IMR-90 (cell line): ENCODE results near the gene RIC3. TPM values are rescaled to one million over a fixed set of nuclear protein-coding genes. Genes with fewer than 3 reads are reported as not detected.

Experiments
- ATAC-seq: fragments of 200-7000 bp; cut with Tn5 transposase; 2 replicates; pipeline ENCODE4 v1.9.1; 2020; ENCODE audit warnings: low read depth, mild to moderate bottlenecking, moderate library complexity
- BruUV-seq: library from RNA; stranded (reverse); fragments of 400-500 nt; replicated peaks from 2 replicates; lab custom pipeline; 2021; lab: Mats Ljungman, UMichigan
- CTCF ChIA-PET: fragments of 300-600 bp; formaldehyde crosslinking; extraction: SDS; loops from one replicate; lab custom pipeline; 2021; ENCODE audit warnings: antibody characterized with exemption; lab: Yijun Ruan, JAX
- POLR2A ChIA-PET: fragments of 300-600 bp; sonication (Branson Sonifier 250); formaldehyde crosslinking; loops from one replicate; lab custom pipeline; 2022; ENCODE audit warnings: antibody characterized with exemption; ENCODE audit not compliant: unreplicated experiment; lab: Charles Lee
- DNase-seq: peaks from one replicate; pipeline ENCODE4 v3.0.0; 2013
- H2AFZ ChIP-seq: replicated peaks from 2 replicates; pipeline ENCODE3; 2013; ENCODE audit warnings: low read length, mild to moderate bottlenecking; ENCODE audit not compliant: poor library complexity
- H2AK5ac ChIP-seq: 2 replicates; pipeline ENCODE4 v1.6.1; 2013; ENCODE audit warnings: low read depth, low read length, inconsistent platforms
- H2AK9ac ChIP-seq: replicated peaks from 2 replicates; pipeline ENCODE3; 2013; ENCODE audit warnings: mild to moderate bottlenecking, low read depth, low read length, moderate library complexity; ENCODE audit not compliant: poor library complexity
- H2BK120ac ChIP-seq: 2 replicates; pipeline ENCODE4 v1.6.1; 2013; ENCODE audit warnings: low read depth, low read length, inconsistent platforms
- H2BK15ac ChIP-seq: 3 replicates; pipeline ENCODE4 v1.6.1; 2013; ENCODE audit warnings: low read depth, low read length, inconsistent platforms
- H2BK20ac ChIP-seq: 2 replicates; pipeline ENCODE4 v1.6.1; 2013; ENCODE audit warnings: low read depth, mild to moderate bottlenecking, inconsistent platforms, low read length, moderate library complexity
- H2BK5ac ChIP-seq: 2 replicates; pipeline ENCODE4 v1.6.1; 2013; ENCODE audit warnings: mild to moderate bottlenecking, low read depth, low read length, inconsistent platforms; ENCODE audit not compliant: poor library complexity, severe bottlenecking
- H3K14ac ChIP-seq: replicated peaks from 2 replicates; pipeline ENCODE4 v1.6.1; 2013; ENCODE audit warnings: low read depth, low read length, inconsistent platforms
- H3K18ac ChIP-seq: 2 replicates; pipeline ENCODE4 v1.6.1; 2013; ENCODE audit warnings: low read depth, low read length, control low read depth
- H3K23ac ChIP-seq: 2 replicates; pipeline ENCODE4 v1.6.1; 2013; ENCODE audit warnings: low read depth, low read length, inconsistent platforms
- H3K27ac ChIP-seq: 2 replicates; pipeline ENCODE4 v1.5.1; 2013; ENCODE audit warnings: mild to moderate bottlenecking, control low read depth, low read length; ENCODE audit not compliant: insufficient read depth
- H3K27me3 ChIP-seq: 2 replicates; pipeline ENCODE4 v1.6.1; 2013; ENCODE audit warnings: low read length; ENCODE audit not compliant: control insufficient read depth, insufficient read depth
- H3K36me3 ChIP-seq: 2 replicates; pipeline ENCODE4 v1.6.1; 2013; ENCODE audit warnings: low read length, mixed read lengths; ENCODE audit not compliant: control insufficient read depth, insufficient read depth
- H3K4ac ChIP-seq: 2 replicates; pipeline ENCODE4 v1.6.1; 2013; ENCODE audit warnings: low read depth, low read length, inconsistent platforms
- H3K4me1 ChIP-seq: 2 replicates; pipeline ENCODE4 v1.6.1; 2013; ENCODE audit warnings: low read length, mixed read lengths; ENCODE audit not compliant: control insufficient read depth, insufficient read depth
- H3K4me2 ChIP-seq: 2 replicates; pipeline ENCODE4 v1.6.1; 2013; ENCODE audit warnings: low read depth, mild to moderate bottlenecking, control low read depth, low read length, moderate library complexity
- H3K4me3 ChIP-seq: 2 replicates; pipeline ENCODE4 v1.5.1; 2013; ENCODE audit warnings: low read depth, mild to moderate bottlenecking, control low read depth, low read length, moderate library complexity; ENCODE audit not compliant: insufficient read depth
- H3K56ac ChIP-seq: 2 replicates; pipeline ENCODE4 v1.6.1; 2013; ENCODE audit warnings: low read length, inconsistent platforms; ENCODE audit not compliant: insufficient read depth; ENCODE audit errors: extremely low read depth
- H3K79me1 ChIP-seq, 2 experiments: 2 replicates each; pipeline ENCODE4 v1.6.1; 2013; ENCODE audit warnings: low read length in 2 of 2, inconsistent platforms in 1 of 2, low read depth in 1 of 2
- H3K9ac ChIP-seq: 2 replicates; pipeline ENCODE4 v1.6.1; 2013; ENCODE audit warnings: low read depth, low read length, control low read depth
- H3K9me1 ChIP-seq: 2 replicates; pipeline ENCODE4 v1.6.1; 2013; ENCODE audit warnings: low read length, inconsistent platforms; ENCODE audit not compliant: insufficient read depth
- H3K9me3 ChIP-seq: 2 replicates; pipeline ENCODE4 v1.6.1; 2013; ENCODE audit warnings: low read length; ENCODE audit not compliant: control insufficient read depth, insufficient read depth
- H4K20me1 ChIP-seq: 2 replicates; pipeline ENCODE4 v1.6.1; 2013; ENCODE audit warnings: low read length, inconsistent platforms; ENCODE audit not compliant: insufficient read depth
- H4K5ac ChIP-seq: 2 replicates; pipeline ENCODE4 v1.6.1; 2013; ENCODE audit warnings: mild to moderate bottlenecking, low read depth, low read length, control low read depth
- H4K8ac ChIP-seq, 2 experiments: 2 replicates each; pipeline ENCODE4 v1.6.1; 2013; ENCODE audit warnings: low read depth in 2 of 2, low read length in 2 of 2, control low read depth in 1 of 2, inconsistent platforms in 1 of 2
- H4K91ac ChIP-seq: 2 replicates; pipeline ENCODE4 v1.6.1; 2013; ENCODE audit warnings: low read depth, low read length, inconsistent platforms; ENCODE audit not compliant: insufficient read depth
- CEBPB ChIP-seq: IDR thresholded peaks from 2 replicates; pipeline ENCODE4 v1.6.1; 2012; ENCODE audit warnings: low read depth, low read length, improper control_type of control experiment
- CTCF ChIP-seq: conservative IDR thresholded peaks from 2 replicates; pipeline ENCODE4 v1.5.1; 2012; ENCODE audit warnings: mild to moderate bottlenecking, low read depth, low read length, improper control_type of control experiment
- ELK1 ChIP-seq: fragments of 150-350 bp; IDR thresholded peaks from 2 replicates; pipeline ENCODE4 v1.6.1; 2016; ENCODE audit warnings: low read depth, mild to moderate bottlenecking, low read length, moderate library complexity, borderline replicate concordance
- FOS ChIP-seq: fragments of 150-350 bp; IDR thresholded peaks from 2 replicates; pipeline ENCODE4 v1.6.1; 2016; ENCODE audit warnings: low read depth, low read length
- MAZ ChIP-seq: IDR thresholded peaks from 2 replicates; pipeline ENCODE4 v1.6.1; 2012; ENCODE audit warnings: low read depth, mild to moderate bottlenecking, low read length, improper control_type of control experiment, moderate library complexity, borderline replicate concordance
- MXI1 ChIP-seq: IDR thresholded peaks from 2 replicates; pipeline ENCODE4 v1.6.1; 2012; ENCODE audit warnings: low read depth, mild to moderate bottlenecking, low read length, moderate library complexity, borderline replicate concordance
- NFE2L2 ChIP-seq: fragments of 150-350 bp; IDR thresholded peaks from 2 replicates; pipeline ENCODE4 v1.6.1; 2016; ENCODE audit warnings: low read depth, mild to moderate bottlenecking, low read length
- RAD21 ChIP-seq: IDR thresholded peaks from 2 replicates; pipeline ENCODE4 v1.6.1; 2012; ENCODE audit warnings: low read length, improper control_type of control experiment
- RCOR1 ChIP-seq: IDR thresholded peaks from 2 replicates; pipeline ENCODE4 v1.6.1; 2012; ENCODE audit warnings: mild to moderate bottlenecking, low read length, improper control_type of control experiment; ENCODE audit not compliant: insufficient replicate concordance
- RFX5 ChIP-seq: IDR thresholded peaks from 2 replicates; pipeline ENCODE4 v1.8.0; 2012; ENCODE audit warnings: low read depth, mild to moderate bottlenecking, low read length, moderate library complexity
- SMC3 ChIP-seq: fragments of 150-350 bp; IDR thresholded peaks from 2 replicates; pipeline ENCODE4 v1.6.1; 2016; ENCODE audit warnings: low read depth, mild to moderate bottlenecking, antibody characterized with exemption, low read length, moderate library complexity
- USF2 ChIP-seq: fragments of 150-350 bp; IDR thresholded peaks from 2 replicates; pipeline ENCODE4 v1.6.1; 2017; ENCODE audit warnings: mild to moderate bottlenecking, antibody characterized with exemption, low read length, low read depth
- WGBS, 2 experiments: methylation state at CpG; one replicate each; pipeline versions ENCODE4 v1.1.5 to v1.1.7; 2013; ENCODE audit warnings: missing lambda C conversion rate in 2 of 2; ENCODE audit not compliant: insufficient read length in 1 of 2; ENCODE audit errors: extremely low coverage in 2 of 2; 5-methylcytosine and 5-hydroxymethylcytosine counted together
- dilution Hi-C: fragments of 300-500 bp; cut with HindIII; formaldehyde crosslinking; loops from one replicate; pipeline ENCODE4 v1.14.3; 2018; ENCODE audit warnings: low sequenced_read_pairs; ENCODE audit not compliant: unreplicated experiment
- in situ Hi-C: fragments of 300-500 bp; cut with MboI; formaldehyde crosslinking; loops from 3 replicates; pipeline ENCODE4 v1.14.3; 2019; ENCODE audit warnings: low sequenced_read_pairs, inconsistent platforms, mixed read lengths
- intact Hi-C: fragments of 100-400 bp; cut with micrococcal nuclease; formaldehyde crosslinking; loops from 2 replicates; pipeline ENCODE4 v1.10.0; 2022
- polyA plus RNA-seq, 3 experiments: library from polyadenylated mRNA; depleted of rRNA; stranded (reverse); fragments of >200 nt; gene quantifications; 2 replicates each; pipeline ENCODE4 v1.2.3, GENCODE V29; 2012; ENCODE audit warnings: low replicate concordance in 1 of 3
- total RNA-seq: library from RNA; depleted of rRNA; stranded (reverse); fragments of >200 nt; gene quantifications from 2 replicates; pipeline ENCODE4 v1.2.3, GENCODE V29; 2012

The RIC3 gene
- total and polyA plus RNA-seq, 2 of the 4 experiments (the other 2 are of a cell fraction): not detected

- Histone ChIP-seq H3K4me2 (no peak overlapping the region), H3K27me3 (peaks cover 13% of the 10 kb centered on the region), H2BK5ac (no peak overlapping the region), H2BK15ac (no peak overlapping the region), H3K18ac (no peak overlapping the region), H3K56ac (no peak overlapping the region), H3K9ac (no peak overlapping the region), H3K4me3 (no peak overlapping the region), H3K79me1 (no peaks in the 10 kb centered on the region), H2BK120ac (no peak overlapping the region), H3K23ac (no peak overlapping the region), H3K9me3 (no peaks in the 10 kb centered on the region), H4K5ac (no peak overlapping the region), H2AK5ac (no peak overlapping the region), H3K36me3 (no peaks in the 10 kb centered on the region), H4K91ac (no peak overlapping the region), H3K4me1 (no peaks in the 10 kb centered on the region), H3K9me1 (no peaks in the 10 kb centered on the region), H2AFZ (peak overlapping the region; percentile 0), H2AK9ac (no peak overlapping the region), H3K14ac (no peak overlapping the region), H4K8ac (no peak overlapping the region), H4K20me1 (no peaks in the 10 kb centered on the region), H3K27ac (no peak overlapping the region), H3K4ac (no peak overlapping the region), H2BK20ac (no peak overlapping the region)
- no TSS peak for BruUV-seq
- ChIA-PET CTCF (interaction anchor here (0.6 to 1.4 kb wide), 3 partner anchors 9 to 71 kb away, joined by 3 to 5 read pairs (median 3); partner anchors contain the start of gene LMO1), POLR2A (no interaction called here)
- dilution Hi-C loops (no loop called here), intact Hi-C loops (loop anchor here (1.0 kb wide), 3 partner anchors 70 to 373 kb away; partner anchors contain the start of gene LMO1), in situ Hi-C loops (no loop called here)
- TF ChIP-seq RFX5 (no peak), ELK1 (no peak), SMC3 (no peak), RCOR1 (no peak), MXI1 (no peak), RAD21 (no peak), FOS (no peak), NFE2L2 (no peak), CEBPB (no peak), CTCF (no peak), MAZ (no peak), USF2 (no peak)
- WGBS, 2 experiments: 70% methylated on average over 2 of the region's 5 CpGs; no CpG with 5 or more reads in 1 of the 2 experiments
- ATAC-seq: peak; percentile 35
- no peak for DNase-seq
Observed at GRCh38 chr11:8192896-8193209, 24.0 kb upstream of the RIC3 start.
